Stomach (tissue), 9 donors: ENCODE results near the gene QARS1. TPM values are rescaled to one million over a fixed set of nuclear protein-coding genes. Genes with fewer than 3 reads are reported as not detected.

ENCODE experiments used
- DNase-seq, 2 donors: peaks; one replicate each; pipeline versions ENCODE4 v3.0.0 to v3.0.0-alpha.2; 2013 to 2019
- H3K27ac ChIP-seq, 5 donors: fragments of 200-600 bp in 4 of 5; sonication (generic) in 4 of 5; one replicate each; pipeline ENCODE4 v1.5.1; 2013 to 2019; ENCODE audit warnings: mild to moderate bottlenecking in 1 of 5, moderate library complexity in 1 of 5
- H3K27me3 ChIP-seq, 3 donors: fragments of 200-600 bp; sonication (generic); one replicate each; pipeline ENCODE4 v1.5.1; 2017 to 2019; ENCODE audit warnings: mixed run types in 1 of 3
- H3K36me3 ChIP-seq, 4 donors: fragments of 200-600 bp; sonication (generic); 1 replicate in 3 of 4; 2 replicates in 1 of 4; pipeline ENCODE4 v1.5.1; 2016 to 2019
- H3K4me1 ChIP-seq, 4 donors: fragments of 200-600 bp; sonication (generic); one replicate each; pipeline ENCODE4 v1.5.1; 2016 to 2019
- H3K4me3 ChIP-seq, 4 donors: fragments of 200-600 bp; sonication (generic) in 3 of 4; one replicate each; pipeline ENCODE4 v1.5.1; 2016 to 2019; ENCODE audit warnings: mild to moderate bottlenecking in 1 of 4
- H3K9me3 ChIP-seq, 4 donors: fragments of 200-600 bp; sonication (generic); one replicate each; pipeline ENCODE4 v1.5.1; 2016 to 2019
- CTCF ChIP-seq, 7 experiments: fragments of 450-650 bp in 4 of 7; fragments of 200-600 bp in 3 of 7; sonication (generic) in 3 of 7; IDR thresholded peaks; one replicate each; pipeline ENCODE4 v1.5.1; 2016 to 2019; ENCODE audit warnings: antibody characterized with exemption in 7 of 7, control low read depth in 2 of 7, mild to moderate bottlenecking in 1 of 7
- EP300 ChIP-seq: sonication (generic); formaldehyde crosslinking; IDR thresholded peaks from one replicate; pipeline ENCODE4 v1.6.1; 2017; ENCODE audit warnings: antibody characterized with exemption
- POLR2A ChIP-seq, 4 donors: fragments of 450-650 bp; IDR thresholded peaks; one replicate each; pipeline ENCODE4 v1.6.1; 2016; ENCODE audit warnings: antibody characterized with exemption in 4 of 4, control low read depth in 2 of 4, mild to moderate bottlenecking in 1 of 4, moderate library complexity in 1 of 4
- POLR2AphosphoS5 ChIP-seq, 3 donors: sonication (generic); formaldehyde crosslinking; IDR thresholded peaks; one replicate each; pipeline ENCODE4 v1.6.1; 2016; ENCODE audit warnings: antibody characterized with exemption in 3 of 3
- WGBS, 5 donors: extraction: QIAGEN DNeasy Blood & Tissue Kit in 3 of 5; methylation state at CpG; one replicate each; pipeline versions ENCODE4 v1.1.5 to v1.1.7; 2013 to 2018; 5-methylcytosine and 5-hydroxymethylcytosine counted together
- intact Hi-C: fragments of 100-400 bp; cut with DNase I; formaldehyde crosslinking; loops from one replicate; pipeline ENCODE4 v1.15.1; 2023; ENCODE audit warnings: low total_unique reads
- polyA plus RNA-seq, 3 donors: library from polyadenylated mRNA; stranded (reverse); fragments of 200-250 nt; gene quantifications; one replicate each; pipeline ENCODE4 v1.2.3, GENCODE V29; 2013
- total RNA-seq, 5 donors: library from RNA; depleted of rRNA; stranded (reverse); fragments of >200 nt; gene quantifications; one replicate each; pipeline versions ENCODE4 v1.1.0 to v1.2.3, GENCODE V29; 2014 to 2016
- donor health status: healthy with polysubstance abuse.
- donor health status: Bipolar disorder and iron deficiency.
- donor health status: healthy.

QARS1 gene
- total and polyA plus RNA-seq, 8 donors: 151 to 418 (median 234) TPM

GRCh38 chr3:49092938-49093852 lies 11.4 kb downstream of the QARS1 start:
- H3K27ac ChIP-seq: peak overlapping the region; percentile 97 to 99 (median 98)
- 0 to 1% (median 0%) methylated on average over 43 to 86 of the region's 86 CpGs for WGBS, 5 donors
- H3K9me3 ChIP-seq: no peaks in the 10 kb centered on the region
- no peaks in the 10 kb centered on the region for H3K27me3 ChIP-seq
- DNase-seq: peak; percentile 81 to 94
- H3K4me1 ChIP-seq: peaks cover 25 to 61% (median 58%) of the 10 kb centered on the region in 4 donors
- TF ChIP-seq POLR2AphosphoS5 (IDR thresholded peaks at IDR 0.05) (no peak), EP300 (no peak), CTCF (IDR thresholded peaks at IDR 0.05) (no peak), POLR2A (IDR thresholded peaks at IDR 0.05) (no peak)
- intact Hi-C loops: no loop called here
- H3K4me3 ChIP-seq: peak overlapping the region; percentile 94 to 100 (median 98)
- peaks cover 10 to 40% (median 27%) of the 10 kb centered on the region in 4 donors for H3K36me3 ChIP-seq

- DNase-seq: no peak
- 91 to 97% (median 95%) methylated on average over 8 of the region's 8 CpGs for WGBS, 5 donors
- Histone ChIP-seq H3K9me3 (no peaks in the 10 kb centered on the region), H3K27ac (no peak overlapping the region), H3K4me1 (peaks cover 0 to 33% (median 4%) of the 10 kb centered on the region in 4 donors), H3K27me3 (no peaks in the 10 kb centered on the region), H3K36me3 (peaks cover 19 to 51% (median 40%) of the 10 kb centered on the region in 4 donors), H3K4me3 (no peak overlapping the region)
- no peak for TF ChIP-seq CTCF (IDR thresholded peaks at IDR 0.05)
- TF ChIP-seq EP300: no peak
- no peak for TF ChIP-seq POLR2A (IDR thresholded peaks at IDR 0.05)
- no peak for TF ChIP-seq POLR2AphosphoS5 (IDR thresholded peaks at IDR 0.05)
- intact Hi-C loops: no loop called here
Measured at GRCh38 chr3:49081429-49081828, 23.1 kb downstream of the QARS1 start.

GRCh38 chr3:49079270-49079669 lies 25.3 kb downstream of the QARS1 start:
- TF ChIP-seq POLR2AphosphoS5 (IDR thresholded peaks at IDR 0.05): no peak
- WGBS, 5 donors: 91 to 100% (median 94%) methylated on average over 2 of the region's 2 CpGs
- peaks cover 40 to 62% (median 53%) of the 10 kb centered on the region in 4 donors for H3K36me3 ChIP-seq
- no peaks in the 10 kb centered on the region for H3K9me3 ChIP-seq
- DNase-seq: no peak
- H3K4me1 ChIP-seq: peaks cover 0 to 24% (median 4%) of the 10 kb centered on the region in 4 donors
- no peaks in the 10 kb centered on the region for H3K27me3 ChIP-seq
- H3K4me3 ChIP-seq: no peak overlapping the region
- no peak overlapping the region for H3K27ac ChIP-seq
- intact Hi-C loops: no loop called here

- Histone ChIP-seq H3K4me1 (peaks cover 0 to 15% (median 4%) of the 10 kb centered on the region in 4 donors), H3K9me3 (no peaks in the 10 kb centered on the region), H3K27me3 (no peaks in the 10 kb centered on the region), H3K36me3 (peaks cover 65 to 80% (median 76%) of the 10 kb centered on the region in 4 donors), H3K27ac (no peak overlapping the region), H3K4me3 (no peak overlapping the region)
- DNase-seq: no peak
- WGBS, 5 donors: 86 to 97% (median 92%) methylated on average over 4 of the region's 4 CpGs
- no peak for TF ChIP-seq POLR2A (IDR thresholded peaks at IDR 0.05)
- no peak for TF ChIP-seq CTCF (IDR thresholded peaks at IDR 0.05)
- no peak for TF ChIP-seq POLR2AphosphoS5 (IDR thresholded peaks at IDR 0.05)
- TF ChIP-seq EP300: no peak
- intact Hi-C loops: no loop called here
Measured at GRCh38 chr3:49076646-49077045, 27.9 kb downstream of the QARS1 start.
